ENCODE data around the gene RASD1. TPM values are rescaled to one million over a fixed set of nuclear protein-coding genes. Genes with fewer than 3 reads are reported as not detected.

Gene RASD1
- polyA plus RNA-seq, 4 donors = 4.9 to 17.4 (median 9.5) TPM

GRCh38 chr17:17515934-17516930, 20.0 kb upstream of the RASD1 start:
- DNase-seq = no peak
- 83 to 84% (median 84%) methylated on average over 21 of the region's 21 CpGs for whole genome bisulfite sequencing, 3 donors
- no peaks in the 10 kb centered on the region for H3K4me1 ChIP-seq (ENCODE audit: control insufficient read depth in 3 of 3, insufficient read depth in 2 of 3, low read depth in 1 of 3, low read length in 2 of 3)
- no peak for FAIRE-seq
- peaks cover 0 to 48% (median 0%) of the 10 kb centered on the region in 3 donors for H3K36me3 ChIP-seq (ENCODE audit: control insufficient read depth in 3 of 3, insufficient read depth in 2 of 3, low read depth in 1 of 3, low read length in 3 of 3)
- H3K27me3 ChIP-seq (ENCODE audit: control insufficient read depth in 3 of 3, insufficient read depth in 3 of 3, low read length in 3 of 3) = no peaks in the 10 kb centered on the region
- H3K9me3 ChIP-seq (ENCODE audit: control insufficient read depth in 2 of 2, insufficient read depth in 1 of 2, low read depth in 1 of 2, low read length in 1 of 2) = no peaks in the 10 kb centered on the region
- H3K4me3 ChIP-seq (ENCODE audit: low read depth in 1 of 3, low read length in 3 of 3) = no peak overlapping the region
- no peak overlapping the region for H3K27ac ChIP-seq (ENCODE audit: low read depth in 1 of 3, low read length in 2 of 3)

GRCh38 chr17:17514993-17515933, 19.1 kb upstream of the RASD1 start:
- FAIRE-seq (no peak), DNase-seq (no peak)
- no peaks in the 10 kb centered on the region for H3K4me1 ChIP-seq (ENCODE audit: control insufficient read depth in 3 of 3, insufficient read depth in 2 of 3, low read depth in 1 of 3, low read length in 2 of 3)
- H3K36me3 ChIP-seq (ENCODE audit: control insufficient read depth in 3 of 3, insufficient read depth in 2 of 3, low read depth in 1 of 3, low read length in 3 of 3) = peaks cover 0 to 42% (median 0%) of the 10 kb centered on the region in 3 donors
- H3K9me3 ChIP-seq (ENCODE audit: control insufficient read depth in 2 of 2, insufficient read depth in 1 of 2, low read depth in 1 of 2, low read length in 1 of 2) = no peaks in the 10 kb centered on the region
- H3K27ac ChIP-seq (ENCODE audit: low read depth in 1 of 3, low read length in 2 of 3) = no peak overlapping the region
- H3K4me3 ChIP-seq (ENCODE audit: low read depth in 1 of 3, low read length in 3 of 3) = no peak overlapping the region
- 89 to 93% (median 90%) methylated on average over 21 of the region's 21 CpGs for WGBS, 3 donors
- H3K27me3 ChIP-seq (ENCODE audit: control insufficient read depth in 3 of 3, insufficient read depth in 3 of 3, low read length in 3 of 3) = no peaks in the 10 kb centered on the region

GRCh38 chr17:17514361-17514992, 18.3 kb upstream of the RASD1 start:
- WGBS, 3 donors = 86 to 90% (median 87%) methylated on average over 11 to 16 of the region's 16 CpGs
- no peak overlapping the region for H3K4me3 ChIP-seq (ENCODE audit: low read depth in 1 of 3, low read length in 3 of 3)

GRCh38 chr17:17513626-17514025, 17.4 kb upstream of the RASD1 start:
- Histone ChIP-seq H3K4me1 (ENCODE audit: control insufficient read depth in 3 of 3, insufficient read depth in 2 of 3, low read depth in 1 of 3, low read length in 2 of 3) (no peaks in the 10 kb centered on the region), H3K9me3 (ENCODE audit: control insufficient read depth in 2 of 2, insufficient read depth in 1 of 2, low read depth in 1 of 2, low read length in 1 of 2) (no peaks in the 10 kb centered on the region), H3K36me3 (ENCODE audit: control insufficient read depth in 3 of 3, insufficient read depth in 2 of 3, low read depth in 1 of 3, low read length in 3 of 3) (peaks cover 0 to 45% (median 0%) of the 10 kb centered on the region in 3 donors), H3K27ac (ENCODE audit: low read depth in 1 of 3, low read length in 2 of 3) (no peak overlapping the region), H3K27me3 (ENCODE audit: control insufficient read depth in 3 of 3, insufficient read depth in 3 of 3, low read length in 3 of 3) (no peaks in the 10 kb centered on the region), H3K4me3 (ENCODE audit: low read depth in 1 of 3, low read length in 3 of 3) (no peak overlapping the region)
- no peak for FAIRE-seq
- 96 to 100% (median 97%) methylated on average over 6 to 7 of the region's 7 CpGs for WGBS, 3 donors
- no peak for DNase-seq

More at GRCh38 chr17:17514361-17514992, 18.3 kb upstream of the RASD1 start:
- FAIRE-seq (no peak), DNase-seq (no peak)
- Histone ChIP-seq H3K36me3 (ENCODE audit: control insufficient read depth in 3 of 3, insufficient read depth in 2 of 3, low read depth in 1 of 3, low read length in 3 of 3) (peaks cover 0 to 43% (median 0%) of the 10 kb centered on the region in 3 donors), H3K4me1 (ENCODE audit: control insufficient read depth in 3 of 3, insufficient read depth in 2 of 3, low read depth in 1 of 3, low read length in 2 of 3) (no peaks in the 10 kb centered on the region), H3K27ac (ENCODE audit: low read depth in 1 of 3, low read length in 2 of 3) (no peak overlapping the region), H3K27me3 (ENCODE audit: control insufficient read depth in 3 of 3, insufficient read depth in 3 of 3, low read length in 3 of 3) (no peaks in the 10 kb centered on the region), H3K9me3 (ENCODE audit: control insufficient read depth in 2 of 2, insufficient read depth in 1 of 2, low read depth in 1 of 2, low read length in 1 of 2) (no peaks in the 10 kb centered on the region)

GRCh38 chr17:17512866-17513265, 16.7 kb upstream of the RASD1 start:
- DNase-seq (no peak), FAIRE-seq (no peak)
- H3K4me1 ChIP-seq (ENCODE audit: control insufficient read depth in 3 of 3, insufficient read depth in 2 of 3, low read depth in 1 of 3, low read length in 2 of 3) = no peaks in the 10 kb centered on the region
- 91 to 97% (median 95%) methylated on average over 5 of the region's 5 CpGs for WGBS, 3 donors
- H3K27ac ChIP-seq (ENCODE audit: low read depth in 1 of 3, low read length in 2 of 3) = no peak overlapping the region
- peaks cover 0 to 46% (median 0%) of the 10 kb centered on the region in 3 donors for H3K36me3 ChIP-seq (ENCODE audit: control insufficient read depth in 3 of 3, insufficient read depth in 2 of 3, low read depth in 1 of 3, low read length in 3 of 3)
- H3K9me3 ChIP-seq (ENCODE audit: control insufficient read depth in 2 of 2, insufficient read depth in 1 of 2, low read depth in 1 of 2, low read length in 1 of 2) = no peaks in the 10 kb centered on the region
- H3K27me3 ChIP-seq (ENCODE audit: control insufficient read depth in 3 of 3, insufficient read depth in 3 of 3, low read length in 3 of 3) = no peaks in the 10 kb centered on the region
- H3K4me3 ChIP-seq (ENCODE audit: low read depth in 1 of 3, low read length in 3 of 3) = no peak overlapping the region

GRCh38 chr17:17511881-17512858, 16.0 kb upstream of the RASD1 start:
- Histone ChIP-seq H3K4me1 (ENCODE audit: control insufficient read depth in 3 of 3, insufficient read depth in 2 of 3, low read depth in 1 of 3, low read length in 2 of 3) (no peaks in the 10 kb centered on the region), H3K9me3 (ENCODE audit: control insufficient read depth in 2 of 2, insufficient read depth in 1 of 2, low read depth in 1 of 2, low read length in 1 of 2) (no peaks in the 10 kb centered on the region), H3K36me3 (ENCODE audit: control insufficient read depth in 3 of 3, insufficient read depth in 2 of 3, low read depth in 1 of 3, low read length in 3 of 3) (peaks cover 0 to 52% (median 0%) of the 10 kb centered on the region in 3 donors), H3K27me3 (ENCODE audit: control insufficient read depth in 3 of 3, insufficient read depth in 3 of 3, low read length in 3 of 3) (no peaks in the 10 kb centered on the region), H3K4me3 (ENCODE audit: low read depth in 1 of 3, low read length in 3 of 3) (no peak overlapping the region), H3K27ac (ENCODE audit: low read depth in 1 of 3, low read length in 2 of 3) (no peak overlapping the region)
- WGBS, 3 donors = 87 to 90% (median 88%) methylated on average over 29 of the region's 29 CpGs
- FAIRE-seq = no peak
- DNase-seq = no peak

- WGBS, 3 donors = 80 to 85% (median 82%) methylated on average over 12 of the region's 12 CpGs
- Histone ChIP-seq H3K27me3 (ENCODE audit: control insufficient read depth in 3 of 3, insufficient read depth in 3 of 3, low read length in 3 of 3) (no peaks in the 10 kb centered on the region), H3K36me3 (ENCODE audit: control insufficient read depth in 3 of 3, insufficient read depth in 2 of 3, low read depth in 1 of 3, low read length in 3 of 3) (peaks cover 0 to 50% (median 0%) of the 10 kb centered on the region in 3 donors), H3K4me1 (ENCODE audit: control insufficient read depth in 3 of 3, insufficient read depth in 2 of 3, low read depth in 1 of 3, low read length in 2 of 3) (peaks cover 0 to 5% (median 0%) of the 10 kb centered on the region in 3 donors), H3K27ac (ENCODE audit: low read depth in 1 of 3, low read length in 2 of 3) (no peak overlapping the region), H3K4me3 (ENCODE audit: low read depth in 1 of 3, low read length in 3 of 3) (no peak overlapping the region), H3K9me3 (ENCODE audit: control insufficient read depth in 2 of 2, insufficient read depth in 1 of 2, low read depth in 1 of 2, low read length in 1 of 2) (no peaks in the 10 kb centered on the region)
- no peak for FAIRE-seq
- no peak for DNase-seq
Observed at GRCh38 chr17:17511293-17511741, 15.1 kb upstream of the RASD1 start.

Measured in small intestine (tissue), 7 donors.